ENCODE data around the gene RAPGEF5.

DNA sequence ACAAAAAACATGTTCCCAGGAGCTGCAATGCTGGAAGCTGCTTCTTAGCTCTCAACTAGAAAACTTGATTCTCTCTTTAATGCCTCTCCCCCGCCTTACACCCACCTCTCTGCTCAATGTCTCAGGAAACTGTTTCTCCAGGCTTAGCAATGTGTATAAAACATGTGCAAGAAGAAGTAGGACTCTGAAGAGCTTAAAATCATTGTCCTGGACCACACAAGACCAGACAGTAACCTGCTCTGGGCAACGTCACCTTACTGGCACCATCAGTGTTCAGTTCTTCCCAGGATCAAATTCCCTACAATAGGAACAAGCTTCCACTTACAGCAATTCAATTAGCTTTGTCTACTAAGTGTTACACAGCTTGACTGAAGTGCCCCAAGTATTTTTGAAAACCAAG lies 104.9 kb downstream of the RAPGEF5 start:
- TF ChIP-seq, protein P1, sequence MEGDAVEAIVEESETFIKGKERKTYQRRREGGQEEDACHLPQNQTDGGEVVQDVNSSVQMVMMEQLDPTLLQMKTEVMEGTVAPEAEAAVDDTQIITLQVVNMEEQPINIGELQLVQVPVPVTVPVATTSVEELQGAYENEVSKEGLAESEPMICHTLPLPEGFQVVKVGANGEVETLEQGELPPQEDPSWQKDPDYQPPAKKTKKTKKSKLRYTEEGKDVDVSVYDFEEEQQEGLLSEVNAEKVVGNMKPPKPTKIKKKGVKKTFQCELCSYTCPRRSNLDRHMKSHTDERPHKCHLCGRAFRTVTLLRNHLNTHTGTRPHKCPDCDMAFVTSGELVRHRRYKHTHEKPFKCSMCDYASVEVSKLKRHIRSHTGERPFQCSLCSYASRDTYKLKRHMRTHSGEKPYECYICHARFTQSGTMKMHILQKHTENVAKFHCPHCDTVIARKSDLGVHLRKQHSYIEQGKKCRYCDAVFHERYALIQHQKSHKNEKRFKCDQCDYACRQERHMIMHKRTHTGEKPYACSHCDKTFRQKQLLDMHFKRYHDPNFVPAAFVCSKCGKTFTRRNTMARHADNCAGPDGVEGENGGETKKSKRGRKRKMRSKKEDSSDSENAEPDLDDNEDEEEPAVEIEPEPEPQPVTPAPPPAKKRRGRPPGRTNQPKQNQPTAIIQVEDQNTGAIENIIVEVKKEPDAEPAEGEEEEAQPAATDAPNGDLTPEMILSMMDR (IDR thresholded peaks at IDR 0.05): no peak
- TF ChIP-seq ZFX (IDR thresholded peaks at IDR 0.05; ENCODE audit: borderline replicate concordance): no peak

Data from 22Rv1 (cell line).